ENCODE results near the gene TCL1A.

Gene TCL1A

DNA sequence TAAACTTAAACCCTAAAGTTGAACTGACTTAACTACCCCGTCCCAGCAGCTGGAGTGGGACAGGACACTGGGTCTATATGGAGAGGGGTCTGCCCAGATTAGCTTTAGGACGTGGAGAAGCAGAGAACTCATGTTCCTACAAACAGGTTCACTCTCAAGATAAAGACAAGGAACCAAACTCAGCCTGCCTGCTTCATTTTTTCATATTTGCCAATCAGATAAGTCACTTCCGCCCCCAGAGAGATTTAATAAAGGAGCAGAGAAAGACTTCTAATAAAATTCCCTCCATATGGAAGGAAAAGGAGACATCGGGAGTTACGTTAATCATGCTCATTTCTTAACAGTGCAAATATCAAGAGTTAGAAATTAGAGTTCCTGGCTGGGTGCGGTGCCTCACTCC, 42.2 kb upstream of the TCL1A start (continued):
- TF ChIP-seq ZNF521 (tag by site-specific recombination; IDR thresholded peaks at IDR 0.05) (no peak), ZNF394 (tag by site-specific recombination; IDR thresholded peaks at IDR 0.05; ENCODE audit: borderline replicate concordance) (no peak)

DNA sequence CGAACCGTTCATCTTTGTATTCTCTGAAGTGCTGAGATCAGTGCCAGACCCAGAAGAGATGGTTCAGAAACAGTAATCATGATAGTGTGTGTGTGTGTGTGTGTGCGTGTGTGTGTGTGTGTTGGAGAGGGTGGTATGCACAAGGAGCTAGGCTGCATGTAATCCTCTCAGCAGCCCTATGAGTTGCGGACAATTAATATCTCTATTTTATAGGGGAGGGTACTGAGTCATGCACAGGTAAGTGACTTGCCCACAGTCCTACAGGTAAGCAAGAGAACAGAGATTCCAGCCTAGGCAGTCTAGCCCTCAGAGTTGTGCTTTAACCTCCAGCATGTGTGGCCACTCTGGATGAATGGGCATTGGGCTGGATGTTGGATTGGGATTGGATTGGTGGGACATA, 27.9 kb upstream of the TCL1A start:
- H3K9me3 ChIP-seq (ENCODE audit: control insufficient read depth, insufficient read depth, low read depth, low read length), result no peaks in the 10 kb centered on the region
- TF ChIP-seq ZFP3 (tag by site-specific recombination; IDR thresholded peaks at IDR 0.05; ENCODE audit: low read depth), result no peak
- no peak for TF ChIP-seq ZNF138 (tag by site-specific recombination; IDR thresholded peaks at IDR 0.05; ENCODE audit: borderline replicate concordance)
- TF ChIP-seq GLIS2 (tag by site-specific recombination; IDR thresholded peaks at IDR 0.05), result no peak
- no peak for TF ChIP-seq ZNF157 (tag by site-specific recombination; IDR thresholded peaks at IDR 0.05)
- TF ChIP-seq ZXDB (tag by site-specific recombination; IDR thresholded peaks at IDR 0.05), result no peak
- no peak for TF ChIP-seq SP2 (tag by site-specific recombination; IDR thresholded peaks at IDR 0.05)
- TF ChIP-seq, protein P1, sequence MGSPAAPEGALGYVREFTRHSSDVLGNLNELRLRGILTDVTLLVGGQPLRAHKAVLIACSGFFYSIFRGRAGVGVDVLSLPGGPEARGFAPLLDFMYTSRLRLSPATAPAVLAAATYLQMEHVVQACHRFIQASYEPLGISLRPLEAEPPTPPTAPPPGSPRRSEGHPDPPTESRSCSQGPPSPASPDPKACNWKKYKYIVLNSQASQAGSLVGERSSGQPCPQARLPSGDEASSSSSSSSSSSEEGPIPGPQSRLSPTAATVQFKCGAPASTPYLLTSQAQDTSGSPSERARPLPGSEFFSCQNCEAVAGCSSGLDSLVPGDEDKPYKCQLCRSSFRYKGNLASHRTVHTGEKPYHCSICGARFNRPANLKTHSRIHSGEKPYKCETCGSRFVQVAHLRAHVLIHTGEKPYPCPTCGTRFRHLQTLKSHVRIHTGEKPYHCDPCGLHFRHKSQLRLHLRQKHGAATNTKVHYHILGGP (tag by site-specific recombination; IDR thresholded peaks at IDR 0.05), result no peak
- TF ChIP-seq, protein P2, sequence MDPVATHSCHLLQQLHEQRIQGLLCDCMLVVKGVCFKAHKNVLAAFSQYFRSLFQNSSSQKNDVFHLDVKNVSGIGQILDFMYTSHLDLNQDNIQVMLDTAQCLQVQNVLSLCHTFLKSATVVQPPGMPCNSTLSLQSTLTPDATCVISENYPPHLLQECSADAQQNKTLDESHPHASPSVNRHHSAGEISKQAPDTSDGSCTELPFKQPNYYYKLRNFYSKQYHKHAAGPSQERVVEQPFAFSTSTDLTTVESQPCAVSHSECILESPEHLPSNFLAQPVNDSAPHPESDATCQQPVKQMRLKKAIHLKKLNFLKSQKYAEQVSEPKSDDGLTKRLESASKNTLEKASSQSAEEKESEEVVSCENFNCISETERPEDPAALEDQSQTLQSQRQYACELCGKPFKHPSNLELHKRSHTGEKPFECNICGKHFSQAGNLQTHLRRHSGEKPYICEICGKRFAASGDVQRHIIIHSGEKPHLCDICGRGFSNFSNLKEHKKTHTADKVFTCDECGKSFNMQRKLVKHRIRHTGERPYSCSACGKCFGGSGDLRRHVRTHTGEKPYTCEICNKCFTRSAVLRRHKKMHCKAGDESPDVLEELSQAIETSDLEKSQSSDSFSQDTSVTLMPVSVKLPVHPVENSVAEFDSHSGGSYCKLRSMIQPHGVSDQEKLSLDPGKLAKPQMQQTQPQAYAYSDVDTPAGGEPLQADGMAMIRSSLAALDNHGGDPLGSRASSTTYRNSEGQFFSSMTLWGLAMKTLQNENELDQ (tag by site-specific recombination; IDR thresholded peaks at IDR 0.05; ENCODE audit: low read depth), result no peak
- no peak for TF ChIP-seq ZNF211 (tag by site-specific recombination; IDR thresholded peaks at IDR 0.05; ENCODE audit: low read depth)
- TF ChIP-seq, protein P3, sequence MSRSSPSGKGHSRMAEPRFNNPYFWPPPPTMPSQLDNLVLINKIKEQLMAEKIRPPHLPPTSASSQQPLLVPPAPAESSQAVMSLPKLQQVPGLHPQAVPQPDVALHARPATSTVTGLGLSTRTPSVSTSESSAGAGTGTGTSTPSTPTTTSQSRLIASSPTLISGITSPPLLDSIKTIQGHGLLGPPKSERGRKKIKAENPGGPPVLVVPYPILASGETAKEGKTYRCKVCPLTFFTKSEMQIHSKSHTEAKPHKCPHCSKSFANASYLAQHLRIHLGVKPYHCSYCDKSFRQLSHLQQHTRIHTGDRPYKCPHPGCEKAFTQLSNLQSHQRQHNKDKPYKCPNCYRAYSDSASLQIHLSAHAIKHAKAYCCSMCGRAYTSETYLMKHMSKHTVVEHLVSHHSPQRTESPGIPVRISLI (tag by site-specific recombination; IDR thresholded peaks at IDR 0.05), result no peak
- peak overlapping the region; percentile 46; the same call in 1 of the 2 replicates for H3K27ac ChIP-seq (ENCODE audit: extremely low read depth, low read depth, low read length)
- ChIA-PET CTCF (interaction anchor here (1.1 kb wide), 1 partner anchor 32 kb away, joined by 5 read pairs; no protein-coding TSS in a partner anchor), POLR2A (no interaction called here)
- no peak overlapping the region for H3K4me3 ChIP-seq (ENCODE audit: low read depth, low read length)
- H3K36me3 ChIP-seq (ENCODE audit: control insufficient read depth in 2 of 2, insufficient read depth in 1 of 2, low read length in 2 of 2), result no peaks in the 10 kb centered on the region
- H3K4me1 ChIP-seq (ENCODE audit: control insufficient read depth, insufficient read depth, low read length), result peaks cover 8% of the 10 kb centered on the region

DNA sequence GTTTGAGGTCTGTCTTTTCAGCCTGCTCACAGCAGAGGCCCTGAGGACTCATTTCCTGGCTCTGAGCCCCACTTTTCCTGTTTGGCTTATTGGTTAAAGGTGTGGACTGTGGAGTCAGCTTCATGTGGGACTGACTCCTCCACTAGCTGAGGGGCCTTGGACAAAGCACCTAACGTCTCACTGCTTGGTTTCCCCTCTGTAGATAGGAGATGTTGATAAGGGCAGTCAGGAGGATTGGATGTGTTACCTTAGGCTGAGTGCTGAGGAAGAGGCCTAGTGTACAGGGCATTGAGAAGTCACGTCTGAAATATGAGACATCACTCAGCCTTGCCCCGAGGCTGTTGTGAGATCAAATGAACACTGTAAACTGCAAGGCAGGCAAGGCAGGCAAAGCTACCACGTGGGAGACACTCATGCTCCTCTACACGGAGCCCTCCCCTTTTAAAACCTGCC, 27.1 kb upstream of the TCL1A start:
- no peaks in the 10 kb centered on the region for H3K36me3 ChIP-seq (ENCODE audit: control insufficient read depth in 2 of 2, insufficient read depth in 1 of 2, low read length in 2 of 2)
- peaks cover 8% of the 10 kb centered on the region for H3K4me1 ChIP-seq (ENCODE audit: control insufficient read depth, insufficient read depth, low read length)
- H3K27ac ChIP-seq (ENCODE audit: extremely low read depth, low read depth, low read length), result peak overlapping the region; percentile 46; the same call in 1 of the 2 replicates
- no peak overlapping the region for H3K4me3 ChIP-seq (ENCODE audit: low read depth, low read length)
- ChIA-PET POLR2A (no interaction called here), CTCF (interaction anchor here (0.6 to 1.5 kb wide), 2 partner anchors 129 to 1801 kb away, joined by 3 to 4 read pairs; no protein-coding TSS in a partner anchor)
- H3K9me3 ChIP-seq (ENCODE audit: control insufficient read depth, insufficient read depth, low read depth, low read length), result no peaks in the 10 kb centered on the region
- TF ChIP-seq ZNF677 (tag by site-specific recombination; IDR thresholded peaks at IDR 0.05) (no peak), KLF1 (tag by site-specific recombination; IDR thresholded peaks at IDR 0.05) (0 out of 2 replicates have a peak, but pooled peaks have one; percentile 33), ZNF549 (tag by site-specific recombination; IDR thresholded peaks at IDR 0.05) (no peak), SP7 (tag by site-specific recombination; IDR thresholded peaks at IDR 0.05) (peak; percentile 65), KLF8 (tag by site-specific recombination; IDR thresholded peaks at IDR 0.05) (peak; percentile 36; the same call in 1 of the 2 replicates)
- TF ChIP-seq, protein P4, sequence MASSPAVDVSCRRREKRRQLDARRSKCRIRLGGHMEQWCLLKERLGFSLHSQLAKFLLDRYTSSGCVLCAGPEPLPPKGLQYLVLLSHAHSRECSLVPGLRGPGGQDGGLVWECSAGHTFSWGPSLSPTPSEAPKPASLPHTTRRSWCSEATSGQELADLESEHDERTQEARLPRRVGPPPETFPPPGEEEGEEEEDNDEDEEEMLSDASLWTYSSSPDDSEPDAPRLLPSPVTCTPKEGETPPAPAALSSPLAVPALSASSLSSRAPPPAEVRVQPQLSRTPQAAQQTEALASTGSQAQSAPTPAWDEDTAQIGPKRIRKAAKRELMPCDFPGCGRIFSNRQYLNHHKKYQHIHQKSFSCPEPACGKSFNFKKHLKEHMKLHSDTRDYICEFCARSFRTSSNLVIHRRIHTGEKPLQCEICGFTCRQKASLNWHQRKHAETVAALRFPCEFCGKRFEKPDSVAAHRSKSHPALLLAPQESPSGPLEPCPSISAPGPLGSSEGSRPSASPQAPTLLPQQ (tag by site-specific recombination; IDR thresholded peaks at IDR 0.05), result peak; percentile 73
- TF ChIP-seq, protein P5, sequence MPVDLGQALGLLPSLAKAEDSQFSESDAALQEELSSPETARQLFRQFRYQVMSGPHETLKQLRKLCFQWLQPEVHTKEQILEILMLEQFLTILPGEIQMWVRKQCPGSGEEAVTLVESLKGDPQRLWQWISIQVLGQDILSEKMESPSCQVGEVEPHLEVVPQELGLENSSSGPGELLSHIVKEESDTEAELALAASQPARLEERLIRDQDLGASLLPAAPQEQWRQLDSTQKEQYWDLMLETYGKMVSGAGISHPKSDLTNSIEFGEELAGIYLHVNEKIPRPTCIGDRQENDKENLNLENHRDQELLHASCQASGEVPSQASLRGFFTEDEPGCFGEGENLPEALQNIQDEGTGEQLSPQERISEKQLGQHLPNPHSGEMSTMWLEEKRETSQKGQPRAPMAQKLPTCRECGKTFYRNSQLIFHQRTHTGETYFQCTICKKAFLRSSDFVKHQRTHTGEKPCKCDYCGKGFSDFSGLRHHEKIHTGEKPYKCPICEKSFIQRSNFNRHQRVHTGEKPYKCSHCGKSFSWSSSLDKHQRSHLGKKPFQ (tag by site-specific recombination; IDR thresholded peaks at IDR 0.05), result no peak
- TF ChIP-seq, protein P6, sequence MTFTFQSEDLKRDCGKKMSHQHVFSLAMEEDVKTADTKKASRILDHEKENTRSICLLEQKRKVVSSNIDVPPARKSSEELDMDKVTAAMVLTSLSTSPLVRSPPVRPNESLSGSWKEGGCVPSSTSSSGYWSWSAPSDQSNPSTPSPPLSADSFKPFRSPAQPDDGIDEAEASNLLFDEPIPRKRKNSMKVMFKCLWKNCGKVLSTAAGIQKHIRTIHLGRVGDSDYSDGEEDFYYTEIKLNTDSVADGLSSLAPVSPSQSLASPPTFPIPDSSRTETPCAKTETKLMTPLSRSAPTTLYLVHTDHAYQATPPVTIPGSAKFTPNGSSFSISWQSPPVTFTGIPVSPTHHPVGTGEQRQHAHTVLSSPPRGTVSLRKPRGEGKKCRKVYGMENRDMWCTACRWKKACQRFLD (tag by site-specific recombination; IDR thresholded peaks at IDR 0.05), result no peak
- TF ChIP-seq, protein P7, sequence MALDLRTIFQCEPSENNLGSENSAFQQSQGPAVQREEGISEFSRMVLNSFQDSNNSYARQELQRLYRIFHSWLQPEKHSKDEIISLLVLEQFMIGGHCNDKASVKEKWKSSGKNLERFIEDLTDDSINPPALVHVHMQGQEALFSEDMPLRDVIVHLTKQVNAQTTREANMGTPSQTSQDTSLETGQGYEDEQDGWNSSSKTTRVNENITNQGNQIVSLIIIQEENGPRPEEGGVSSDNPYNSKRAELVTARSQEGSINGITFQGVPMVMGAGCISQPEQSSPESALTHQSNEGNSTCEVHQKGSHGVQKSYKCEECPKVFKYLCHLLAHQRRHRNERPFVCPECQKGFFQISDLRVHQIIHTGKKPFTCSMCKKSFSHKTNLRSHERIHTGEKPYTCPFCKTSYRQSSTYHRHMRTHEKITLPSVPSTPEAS (tag by site-specific recombination; IDR thresholded peaks at IDR 0.05), result no peak
